Activated gamma-delta T cell treated with Interleukin-2 at 50 U/mL for 16 hours (primary cell): ENCODE results near the gene GRIK2.
"Not testable (repeated sequence)": the region's sequence is repeated elsewhere in the genome, so short reads cannot be mapped to it uniquely, and the experiment has no call there.

ENCODE experiments used
- DNase-seq: peaks from one replicate; pipeline ENCODE4 v3.0.0-alpha.2; 2020

GRIK2 gene

DNA sequence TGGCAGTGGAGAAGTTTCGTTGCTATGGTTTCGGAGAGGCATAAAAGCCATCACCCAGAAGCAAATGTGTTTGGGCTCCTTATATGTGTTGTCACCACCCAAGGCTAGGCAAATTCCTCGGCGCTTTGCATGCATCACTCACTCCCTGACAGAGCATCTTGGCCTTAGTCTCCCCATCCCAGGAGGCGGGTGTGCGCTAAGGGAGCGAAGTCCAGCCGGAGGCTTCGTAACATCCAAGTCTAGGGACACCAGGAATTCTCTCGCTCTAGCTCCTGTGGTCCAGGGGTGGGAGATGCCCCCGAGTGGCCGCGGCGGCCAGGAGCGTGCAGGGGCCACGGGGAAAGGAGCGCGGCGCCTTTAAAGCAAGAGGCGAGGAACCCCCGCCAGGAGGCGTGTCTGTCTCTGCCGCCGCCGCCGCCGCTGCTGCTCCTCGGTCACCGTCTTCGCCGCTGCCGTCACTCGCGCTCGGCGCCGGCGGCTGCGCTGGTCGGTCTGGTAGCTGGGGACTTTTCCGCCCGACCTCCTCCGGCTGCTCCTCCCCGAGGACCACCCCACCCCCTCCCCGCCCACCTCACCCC lies at the start of gene GRIK2:
Gene GRIK2, plus strand, starts transcription at position 458 of the 578 bp plus-strand sequence.
- DNase-seq: no peak

DNA sequence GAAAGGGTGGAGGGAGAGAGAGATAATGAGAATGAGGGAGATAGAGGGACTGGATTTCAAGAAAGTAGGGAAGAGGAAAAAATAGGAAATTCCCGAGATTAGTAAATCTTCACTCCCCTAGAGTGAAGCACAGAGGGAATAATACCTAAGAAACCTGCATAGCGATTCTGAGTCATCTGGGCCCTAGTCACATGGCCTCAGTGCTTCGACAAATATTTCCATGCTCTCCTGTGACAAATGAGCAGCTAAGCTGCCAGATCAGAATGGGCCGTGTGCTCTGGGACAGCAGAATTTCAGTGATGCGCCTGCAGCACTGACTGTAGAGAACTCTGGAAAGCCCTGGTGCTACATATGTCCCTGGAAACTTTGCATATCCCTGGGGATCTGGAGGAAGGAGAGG lies 48.6 kb upstream of the GRIK2 start:
- DNase-seq: no peak

DNA sequence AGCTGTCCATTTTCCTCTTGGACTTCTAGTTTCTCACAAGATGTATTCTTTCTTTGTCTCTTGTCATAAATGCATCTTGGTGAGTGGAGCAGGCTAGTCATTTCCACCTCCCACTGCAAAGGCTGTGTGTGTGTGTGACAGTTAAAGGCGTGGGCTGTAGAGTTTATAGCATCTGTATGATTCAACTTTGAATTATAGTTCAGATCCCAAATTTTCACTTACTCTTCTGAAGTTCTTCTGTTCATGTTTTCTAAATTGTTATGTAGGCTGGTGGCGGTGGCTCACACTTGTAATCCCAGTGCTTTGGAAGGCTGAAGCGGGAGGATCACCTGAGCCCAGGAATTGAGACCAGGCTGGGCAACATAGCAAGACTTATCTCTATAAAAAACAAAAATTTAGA lies 44.7 kb upstream of the GRIK2 start:
- no peak for DNase-seq

DNA sequence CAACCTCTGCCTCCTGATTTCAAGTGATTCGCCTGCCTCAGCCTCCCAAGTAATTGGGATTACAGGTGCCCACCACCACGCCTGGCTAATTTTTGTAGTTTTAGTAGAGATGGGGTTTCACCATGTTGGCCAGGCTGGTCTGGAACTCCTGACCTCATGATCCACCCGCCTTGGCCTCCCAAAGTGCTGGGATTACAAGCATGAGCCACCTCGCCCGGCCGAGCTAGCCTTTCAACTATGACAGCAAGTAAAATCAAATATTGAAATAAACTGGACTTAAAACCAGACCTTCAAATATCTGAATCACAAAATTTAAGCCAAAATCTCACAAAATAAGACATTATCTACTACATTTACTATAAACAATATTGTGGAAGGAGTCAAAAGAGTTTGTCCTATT lies 42.9 kb upstream of the GRIK2 start:
- DNase-seq: not testable (repeated sequence)

DNA sequence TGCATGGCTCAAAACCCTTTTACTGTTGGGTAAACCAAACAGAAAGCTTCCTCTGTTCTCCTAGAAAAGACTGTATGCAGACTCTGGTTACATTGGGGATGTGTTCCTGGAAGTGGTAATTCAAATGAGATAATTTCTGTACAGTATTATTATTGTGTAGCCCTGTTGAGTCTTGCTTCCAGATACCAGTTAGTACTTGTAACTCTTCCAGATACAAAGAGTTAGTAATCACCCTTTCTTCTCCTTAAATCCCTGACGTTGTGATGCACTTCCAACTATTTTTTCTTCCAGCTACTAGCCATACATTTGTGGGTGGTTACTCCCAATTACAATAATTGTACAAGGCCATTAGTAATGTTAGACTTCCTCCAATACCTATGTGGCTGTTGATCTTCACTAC lies 42.3 kb upstream of the GRIK2 start:
- no peak for DNase-seq

DNA sequence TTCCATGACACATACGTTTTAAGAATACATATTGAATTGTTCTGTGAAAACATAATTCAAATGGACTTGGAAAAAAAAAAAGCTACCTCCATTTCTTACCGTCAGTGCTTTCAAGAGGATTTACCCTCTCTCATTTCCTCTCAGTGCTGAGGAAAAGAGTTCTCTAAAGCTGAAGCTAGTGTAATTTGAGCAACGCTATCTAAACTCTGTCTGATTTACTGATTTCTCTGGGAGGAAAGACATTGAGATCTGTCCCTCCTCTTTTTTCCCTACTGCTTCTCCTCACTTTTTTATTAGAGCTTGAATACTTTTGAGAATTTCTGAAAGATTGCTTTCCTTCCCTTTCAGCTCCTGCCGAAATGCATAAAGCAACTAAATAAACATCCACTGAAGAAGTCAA lies 41.2 kb upstream of the GRIK2 start:
- DNase-seq: no peak

DNA sequence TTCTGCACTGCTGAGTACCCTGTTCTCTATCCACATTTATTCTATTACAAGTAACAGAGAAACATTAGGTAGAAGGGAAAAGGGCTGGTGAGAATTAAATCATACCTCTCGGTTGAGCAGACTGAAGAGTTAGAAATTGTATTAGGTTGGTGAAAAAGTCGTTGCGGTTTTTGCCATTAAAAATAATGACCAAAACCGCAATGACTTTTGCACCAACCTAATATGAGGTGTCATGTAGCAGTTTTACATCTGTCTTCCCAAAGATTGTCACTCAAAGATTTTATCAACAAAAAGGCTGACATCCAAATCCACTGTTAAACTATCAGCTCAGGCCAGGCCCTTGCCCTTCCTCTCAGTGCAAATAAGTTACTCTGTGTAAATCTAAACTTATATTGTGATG lies 28.3 kb upstream of the GRIK2 start:
- no peak for DNase-seq

DNA sequence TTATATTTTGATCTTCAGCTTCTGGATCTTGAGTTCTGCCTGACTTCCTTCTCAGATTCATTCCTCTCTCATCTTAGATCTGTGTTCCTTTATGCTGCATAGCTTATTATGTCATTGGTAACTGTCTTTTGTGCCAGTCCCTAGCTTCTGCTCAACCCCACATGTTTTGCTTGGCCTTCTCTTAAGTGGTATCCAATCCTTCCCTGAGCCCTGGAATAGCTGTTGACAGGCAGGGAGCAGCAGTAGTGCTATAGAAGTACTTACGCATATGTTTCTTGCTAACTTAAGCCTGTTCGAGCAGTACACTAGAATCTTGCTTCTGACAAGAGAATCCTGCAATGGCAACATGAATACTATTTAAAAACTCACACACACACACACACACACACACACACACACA lies 13.6 kb upstream of the GRIK2 start:
- DNase-seq: no peak

DNA sequence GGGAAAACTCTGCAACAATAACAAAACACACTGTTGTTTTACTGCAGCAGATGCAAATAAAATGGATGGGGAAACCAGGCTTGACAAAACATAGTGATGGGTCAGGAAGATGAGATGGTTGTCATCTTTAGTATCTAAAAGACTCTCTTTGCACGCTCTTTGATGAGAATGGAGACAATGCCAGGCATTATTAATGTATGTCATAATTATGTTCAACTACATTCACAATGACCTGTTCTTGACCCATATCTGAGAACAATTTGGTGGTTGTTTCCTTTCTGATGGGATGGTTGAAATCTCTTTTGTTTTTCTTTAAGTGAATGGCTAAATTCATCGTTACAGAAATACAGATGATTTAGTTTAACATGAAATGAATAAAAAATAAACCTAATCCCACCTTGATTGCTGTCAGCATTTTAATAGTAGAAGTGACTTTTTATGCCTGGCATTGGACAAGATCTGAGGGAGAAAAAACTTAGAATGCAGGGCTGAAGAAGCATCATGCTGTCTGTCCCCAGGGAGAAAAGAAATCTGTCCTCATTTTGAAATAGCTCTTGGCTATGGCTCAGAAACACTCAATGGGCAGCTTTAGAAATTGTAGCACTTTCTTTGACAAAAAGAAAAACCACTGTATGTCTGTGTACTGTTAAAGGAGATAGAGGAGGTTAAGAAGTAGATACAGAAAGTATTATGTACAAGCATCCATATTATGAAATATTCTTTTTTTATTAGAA lies 12.4 kb upstream of the GRIK2 start:
- no peak for DNase-seq

DNA sequence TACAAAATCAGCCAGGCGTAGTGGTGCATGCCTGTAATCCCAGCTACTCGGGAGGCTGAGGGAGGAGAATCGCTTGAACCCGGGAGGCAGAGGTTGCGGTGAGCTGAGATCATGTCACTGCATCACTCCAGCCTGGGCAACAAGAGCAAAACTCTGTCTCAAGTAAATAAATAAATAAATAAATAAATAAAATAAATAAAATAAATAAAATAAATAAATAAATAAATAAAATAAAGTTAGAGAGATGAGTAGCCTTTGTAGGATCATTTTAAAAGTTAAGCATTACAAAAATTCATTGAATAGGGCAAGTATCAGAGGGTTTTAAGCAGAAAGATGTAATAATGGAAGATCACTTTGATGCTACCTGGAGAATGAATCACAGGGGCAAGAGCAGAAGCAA lies 9.8 kb upstream of the GRIK2 start:
- not testable (repeated sequence) for DNase-seq

DNA sequence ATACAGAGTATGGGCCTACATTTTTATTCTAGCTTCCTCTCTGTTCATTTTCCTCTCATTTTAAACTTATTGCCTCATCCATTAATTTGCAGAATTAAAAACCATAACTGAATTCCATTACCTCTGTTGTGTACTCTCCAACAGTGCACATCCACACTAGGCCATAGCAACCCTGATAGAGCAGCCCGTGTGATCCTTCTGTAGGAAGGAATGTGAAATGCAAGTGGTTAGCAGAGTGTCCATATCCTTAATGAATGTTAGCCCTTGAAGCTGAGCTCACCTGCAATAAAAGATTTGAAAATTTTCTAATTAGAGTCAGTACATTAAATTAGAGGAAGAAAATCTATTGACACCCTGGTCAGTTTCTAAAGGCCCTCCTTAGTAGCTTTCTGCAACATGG lies 6.5 kb upstream of the GRIK2 start:
- no peak for DNase-seq

DNA sequence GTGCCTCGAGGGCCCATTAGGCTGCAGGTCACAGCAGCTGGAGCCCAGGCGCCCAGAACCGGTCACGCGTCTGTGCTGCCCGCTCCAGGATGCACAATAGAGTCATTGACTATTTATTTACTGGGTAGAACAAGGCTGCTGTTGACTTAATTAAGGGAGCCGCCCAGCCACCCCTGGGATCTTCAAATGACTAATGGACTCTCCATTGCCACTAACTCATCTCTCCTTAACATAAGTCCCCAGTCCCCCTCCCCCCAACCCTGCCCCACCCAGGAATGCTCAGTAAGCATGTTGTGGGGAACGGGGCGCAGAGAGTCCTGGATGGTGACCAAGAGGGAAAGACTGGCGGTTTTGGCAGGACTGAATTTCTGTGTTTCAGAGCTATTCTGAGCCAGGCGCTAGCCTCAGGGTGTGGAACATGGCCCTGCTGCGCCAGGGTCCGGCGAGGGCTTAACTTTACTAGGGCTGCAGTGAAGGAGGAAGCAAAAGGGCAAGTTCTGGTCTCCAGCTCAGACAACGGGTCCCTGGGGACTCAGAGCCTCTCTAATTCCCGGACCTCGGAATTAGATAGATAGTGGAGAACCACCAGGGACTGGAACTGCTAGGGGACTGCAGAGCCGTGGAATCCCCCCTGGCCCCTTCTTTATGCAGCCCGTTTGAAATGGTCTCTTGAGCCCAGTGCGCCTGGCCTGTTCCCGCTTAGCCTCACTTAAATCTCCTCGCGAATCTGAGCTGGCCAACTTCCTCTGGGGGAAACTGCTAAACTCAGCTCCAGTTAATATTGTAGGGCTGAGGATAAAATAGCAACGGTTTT lies 1.5 kb upstream of the GRIK2 start:
- DNase-seq: no peak

DNA sequence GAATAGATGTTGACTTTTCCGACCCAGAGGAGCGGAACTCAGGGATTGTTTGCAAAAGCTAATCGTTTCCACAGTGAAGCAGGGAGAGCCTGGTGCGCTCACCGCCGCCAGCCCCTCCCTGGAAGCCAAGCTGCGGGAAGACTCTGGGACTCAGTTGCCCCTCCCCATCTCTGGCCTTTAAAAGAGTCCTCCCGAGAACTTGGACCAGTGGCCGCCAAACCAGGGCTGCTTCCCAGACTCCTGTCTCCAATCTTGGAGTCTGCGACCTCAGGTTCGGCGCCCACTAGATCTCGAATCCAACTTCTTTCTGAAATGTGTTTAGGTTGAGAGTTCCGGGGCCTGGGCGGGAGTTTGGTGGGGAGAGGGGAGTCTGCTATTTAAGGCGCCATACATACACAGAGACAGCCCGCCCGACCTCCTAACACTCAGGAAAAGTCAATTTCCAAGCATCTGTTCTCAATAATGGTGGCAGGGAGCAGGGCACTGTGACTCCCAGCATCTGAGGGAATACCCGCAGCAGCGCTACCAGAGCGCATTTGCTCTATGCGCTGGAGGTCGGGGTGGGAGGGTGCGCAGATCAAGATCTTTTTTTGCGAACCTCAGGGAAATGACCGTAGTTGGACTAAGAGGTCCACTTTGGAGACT lies 800 bp upstream of the GRIK2 start:
- DNase-seq: no peak

DNA sequence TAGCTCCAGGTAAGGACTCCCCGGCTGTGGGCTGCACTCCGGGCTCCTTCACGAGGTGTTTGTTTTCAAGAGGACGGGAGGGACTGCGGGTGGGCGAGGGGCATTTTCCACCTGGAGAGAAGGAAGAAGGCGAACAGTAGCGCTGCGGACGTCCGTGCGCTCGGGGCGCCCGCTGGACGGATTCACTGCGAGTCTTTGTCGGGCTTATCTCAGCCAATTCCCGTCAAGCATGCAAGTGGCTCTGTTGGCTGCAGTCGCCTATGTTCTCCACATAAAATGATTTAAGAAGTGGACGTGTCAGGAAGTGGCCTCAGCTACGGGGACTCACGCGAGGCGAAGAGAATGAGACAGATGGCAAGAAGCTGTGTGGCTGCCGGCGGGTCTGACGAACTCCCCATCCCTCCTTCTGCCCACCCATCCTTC lies 332 bp downstream of the GRIK2 start:
- no peak for DNase-seq

DNA sequence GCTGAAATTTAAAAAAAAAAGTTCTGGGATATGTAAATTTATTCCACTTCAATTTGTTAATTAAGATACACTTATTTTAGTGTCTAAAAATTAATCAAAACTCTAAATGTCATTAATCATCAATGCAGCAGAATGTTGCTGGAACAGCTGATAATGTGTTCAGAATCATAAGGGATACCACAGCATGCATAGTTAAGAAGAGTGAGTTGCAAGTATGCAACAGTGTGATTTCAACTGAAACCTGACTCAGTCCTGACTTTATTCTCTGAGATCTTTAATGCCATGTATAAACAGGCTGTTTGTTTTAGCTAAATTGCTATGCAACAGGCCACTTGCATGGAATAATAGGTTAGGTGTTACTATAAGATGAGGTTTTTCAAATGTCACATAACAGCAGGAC lies 1.4 kb downstream of the GRIK2 start:
- DNase-seq: no peak

DNA sequence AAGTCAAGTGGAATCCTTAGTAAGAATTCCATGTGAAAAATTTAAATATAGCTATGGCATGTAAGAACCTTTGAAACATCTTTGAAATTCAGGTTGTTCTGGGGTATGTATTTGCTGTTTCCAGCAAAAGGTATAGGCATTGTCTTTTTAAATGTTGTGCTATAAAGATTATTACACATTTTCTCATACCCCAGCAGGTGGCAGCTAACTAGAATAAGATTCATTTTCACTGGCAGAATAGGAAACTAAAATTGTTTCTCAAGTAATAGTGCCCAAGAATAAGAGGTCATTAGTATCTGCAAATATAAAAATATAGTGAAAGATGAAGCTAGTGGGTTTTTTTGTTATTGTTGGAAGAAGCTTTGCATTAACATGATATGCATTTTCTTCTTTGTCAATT lies 1.8 kb downstream of the GRIK2 start:
- DNase-seq: no peak

DNA sequence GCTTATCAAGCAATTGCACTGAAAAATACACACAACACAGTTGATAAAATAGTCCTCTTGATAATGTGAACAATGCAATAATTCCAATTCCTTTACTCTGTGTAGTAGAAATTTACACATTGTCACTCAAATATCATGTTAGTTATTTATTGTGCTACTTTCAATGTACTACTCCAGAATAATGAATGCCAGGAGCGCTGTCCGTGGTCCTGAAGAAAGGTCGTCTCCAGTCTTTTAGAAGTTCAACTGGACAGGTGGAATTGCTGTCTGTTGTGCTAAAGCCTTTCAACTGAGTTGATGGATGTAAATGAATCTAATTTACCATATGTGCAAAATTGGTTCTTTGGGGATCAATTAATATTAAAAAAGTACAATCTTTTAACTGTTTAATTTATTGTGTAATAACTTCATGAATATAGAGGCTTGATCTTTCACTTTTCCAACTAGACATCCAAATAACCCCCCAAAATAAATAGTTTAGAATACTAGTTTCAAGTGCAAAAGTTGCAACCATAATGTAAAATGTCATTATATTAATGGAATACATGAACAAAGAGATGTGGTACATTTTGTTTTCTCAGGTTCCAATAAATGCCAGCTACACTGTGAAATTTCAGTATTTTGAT lies 3.2 kb downstream of the GRIK2 start:
- DNase-seq: peak; percentile 5

DNA sequence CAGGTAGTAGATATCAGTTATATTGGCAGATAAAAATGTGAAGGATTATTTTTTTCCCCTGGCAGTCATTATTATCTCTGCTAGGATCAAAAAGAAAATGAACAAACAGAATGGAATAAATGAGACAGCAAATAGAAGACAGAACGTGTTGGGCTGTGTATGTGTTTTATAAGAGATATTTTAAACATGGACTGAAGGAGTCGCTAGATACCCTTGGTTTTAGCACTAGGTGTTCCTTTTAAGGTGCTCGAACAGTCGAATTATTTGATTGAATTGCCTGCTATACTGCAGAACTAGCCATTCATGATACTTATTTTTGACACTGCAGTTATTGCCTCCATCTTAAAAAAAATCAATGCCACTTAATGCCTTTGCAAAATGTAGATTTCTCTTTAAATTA lies 3.7 kb downstream of the GRIK2 start:
- no peak for DNase-seq

DNA sequence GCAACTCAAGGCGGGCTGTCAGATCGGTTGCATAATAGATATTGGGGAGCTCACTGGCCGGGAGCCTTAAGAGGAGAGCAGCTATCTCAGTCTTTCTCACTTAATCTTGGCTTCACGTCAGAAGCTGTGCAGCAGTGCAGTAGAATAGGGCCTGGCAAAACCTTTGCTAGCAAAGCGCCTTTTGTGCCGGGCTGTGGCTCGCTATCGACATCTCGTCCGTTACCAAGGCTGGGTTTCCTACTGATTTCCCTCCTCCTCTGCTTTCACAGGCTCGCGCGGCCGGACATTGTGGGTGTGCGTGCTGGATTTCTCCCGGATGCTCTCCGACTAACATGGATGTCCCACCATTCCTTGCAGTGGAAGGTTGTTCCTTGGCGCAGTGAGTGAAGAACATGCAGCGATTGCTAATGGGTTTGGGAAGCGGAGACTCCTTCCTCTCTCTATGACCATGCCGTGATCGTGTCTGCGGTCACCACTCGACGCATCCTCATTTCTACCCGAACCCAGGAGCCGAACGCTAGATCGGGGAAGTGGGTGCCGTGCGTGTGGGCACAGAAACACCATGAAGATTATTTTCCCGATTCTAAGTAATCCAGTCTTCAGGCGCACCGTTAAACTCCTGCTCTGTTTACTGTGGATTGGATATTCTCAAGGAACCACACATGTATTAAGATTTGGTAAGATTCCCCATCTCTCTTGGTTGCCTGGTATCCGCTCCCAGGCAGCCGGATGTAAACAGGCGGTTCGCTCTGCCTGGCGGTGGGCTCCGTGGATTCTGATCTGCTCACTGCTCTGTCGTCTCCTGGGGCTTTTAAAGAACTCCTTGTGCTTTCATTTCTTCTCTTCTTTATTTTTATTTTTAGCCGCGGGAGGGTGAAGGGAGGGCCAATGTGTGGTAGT lies 5.5 kb downstream of the GRIK2 start:
- DNase-seq: no peak

DNA sequence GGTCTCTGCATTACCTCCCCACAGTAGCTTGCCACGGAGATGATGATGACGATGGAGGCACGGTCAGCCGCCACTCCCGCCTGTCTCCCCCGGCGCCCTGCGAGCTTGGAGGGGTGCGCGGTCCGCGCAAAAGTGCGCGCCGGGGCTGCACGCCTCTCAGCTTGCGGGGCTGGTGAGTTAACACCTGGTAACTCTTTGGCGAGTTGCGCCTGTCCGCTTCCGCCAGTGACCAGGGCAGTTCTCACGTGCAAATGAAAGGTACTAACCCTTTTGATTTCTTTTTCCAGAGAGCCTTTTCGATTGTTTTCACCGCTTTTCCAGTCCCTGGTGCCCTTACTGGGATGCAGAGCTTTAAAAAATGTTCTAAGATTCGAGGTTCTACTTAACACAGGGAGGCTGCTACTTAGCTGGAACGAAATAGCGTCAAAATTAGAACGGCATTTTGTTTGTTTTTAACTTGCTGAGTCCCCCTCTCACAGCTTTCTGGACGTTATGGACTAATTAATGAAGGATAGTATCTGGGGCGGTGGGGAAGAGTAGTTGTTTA lies 6.2 kb downstream of the GRIK2 start:
- DNase-seq: no peak

DNA sequence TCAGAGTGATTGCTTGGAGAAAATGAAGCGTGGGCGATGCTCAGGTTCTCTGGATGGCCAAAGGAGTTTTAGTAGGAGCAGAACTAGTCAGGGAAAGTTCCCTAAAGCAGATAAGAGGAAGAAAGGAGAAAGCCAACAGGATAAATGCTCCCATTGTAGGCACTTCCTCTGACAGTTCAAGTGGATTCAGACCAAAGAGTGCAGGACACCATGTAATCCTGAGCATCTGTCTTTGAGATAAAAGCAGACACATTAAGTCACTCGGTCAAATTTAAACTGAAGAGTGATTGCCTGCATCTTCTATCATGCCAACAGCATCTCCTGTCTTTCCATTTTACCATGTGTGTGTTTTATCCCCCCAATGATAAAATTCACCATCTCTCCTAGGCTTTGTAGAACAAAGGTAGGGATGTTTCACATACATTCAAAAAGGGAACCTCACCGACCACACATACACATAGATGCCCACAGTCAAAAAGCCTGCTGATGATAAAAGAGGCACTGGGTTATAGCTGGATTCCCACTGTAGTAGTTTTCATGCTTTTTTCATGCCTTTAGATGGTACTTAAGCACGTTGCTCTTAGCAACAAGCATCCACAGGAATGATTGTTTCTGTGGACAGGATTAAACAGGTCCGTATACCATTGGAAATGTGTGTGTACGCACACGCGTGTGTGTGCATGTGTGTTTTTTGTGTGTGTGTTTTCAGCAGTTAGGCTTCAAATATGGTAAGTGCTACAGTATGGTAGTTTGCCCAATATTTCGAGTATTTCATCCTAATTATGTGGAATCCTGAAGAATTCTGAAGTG lies 7.0 kb downstream of the GRIK2 start:
- DNase-seq: no peak
